Esophagus squamous epithelium (tissue), 4 donors: ENCODE results near the gene BAHCC1.

Experiments
- CTCF ChIP-seq, 6 experiments: fragments of 450-650 bp in 4 of 6; fragments of 200-600 bp in 2 of 6; sonication (generic) in 2 of 6; IDR thresholded peaks; one replicate each; pipeline ENCODE4 v1.5.1; 2016 to 2019; ENCODE audit warnings: antibody characterized with exemption in 6 of 6, mild to moderate bottlenecking in 4 of 6, moderate library complexity in 4 of 6
- POLR2A ChIP-seq, 4 donors: fragments of 450-650 bp; IDR thresholded peaks; one replicate each; pipeline ENCODE4 v1.6.1; 2017; ENCODE audit warnings: antibody characterized with exemption in 4 of 4, mild to moderate bottlenecking in 4 of 4, moderate library complexity in 3 of 4

- no peak for TF ChIP-seq POLR2A (IDR thresholded peaks at IDR 0.05)
- no peak for TF ChIP-seq CTCF (IDR thresholded peaks at IDR 0.05)
Observed at GRCh38 chr17:81514489-81514738, 119.2 kb downstream of the BAHCC1 start.
